Measurements from ENCODE around the gene SAA4. TPM values are rescaled to one million over a fixed set of nuclear protein-coding genes. Genes with fewer than 3 reads are reported as not detected.
A peak's percentile ranks its signal among the peaks of the same experiment; 100 is the strongest.
"Not testable (repeated sequence)": the region's sequence is repeated elsewhere in the genome, so short reads cannot be mapped to it uniquely, and the experiment has no call there.

Gene SAA4
- total RNA-seq, 1 experiment from 2014 or later: 0.50 TPM

DNA sequence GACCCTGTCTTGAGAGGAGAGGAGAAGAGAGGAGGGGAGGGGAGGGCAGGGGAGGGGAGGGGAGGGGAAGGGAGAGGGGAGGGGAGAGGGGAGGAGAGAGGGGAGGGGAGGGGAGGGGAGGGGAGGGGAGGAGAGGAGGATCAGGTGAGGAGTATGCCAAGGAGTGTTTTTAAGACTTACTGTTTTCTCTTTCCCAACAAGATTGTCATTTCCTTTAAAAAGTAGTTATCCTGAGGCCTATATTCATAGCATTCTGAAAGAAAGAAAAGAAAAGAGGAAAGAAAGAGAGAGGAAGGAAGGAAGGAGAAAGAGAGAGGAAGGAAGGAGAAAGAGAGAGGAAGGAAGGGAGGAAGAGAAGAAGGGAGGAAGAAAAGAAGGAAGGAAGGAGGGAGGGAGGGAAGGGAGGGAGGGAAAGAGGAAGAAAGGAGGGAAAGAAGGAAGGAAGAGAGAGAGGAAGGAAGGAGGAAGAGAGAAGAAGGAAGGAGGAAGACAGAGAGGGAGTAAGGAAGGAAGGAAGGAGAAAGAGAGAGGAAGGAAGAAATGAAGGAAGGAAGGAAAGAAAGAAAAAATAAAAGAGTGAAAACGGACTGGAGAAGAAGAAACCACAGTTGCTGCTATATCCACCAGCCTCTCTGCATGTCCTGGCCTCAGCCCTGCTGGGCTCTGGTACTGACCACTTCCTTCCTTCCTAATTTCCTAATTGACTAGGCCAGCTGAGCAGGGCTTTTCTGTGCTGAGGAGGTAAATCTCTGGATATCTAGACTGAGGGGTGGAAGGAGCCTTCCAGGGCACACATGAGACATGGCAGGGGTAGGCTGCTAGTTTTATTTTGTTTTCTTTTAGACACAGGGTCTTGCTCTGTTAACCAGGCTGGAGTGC lies 28.3 kb upstream of the SAA4 start (continued):
- TF ChIP-seq, protein P1, sequence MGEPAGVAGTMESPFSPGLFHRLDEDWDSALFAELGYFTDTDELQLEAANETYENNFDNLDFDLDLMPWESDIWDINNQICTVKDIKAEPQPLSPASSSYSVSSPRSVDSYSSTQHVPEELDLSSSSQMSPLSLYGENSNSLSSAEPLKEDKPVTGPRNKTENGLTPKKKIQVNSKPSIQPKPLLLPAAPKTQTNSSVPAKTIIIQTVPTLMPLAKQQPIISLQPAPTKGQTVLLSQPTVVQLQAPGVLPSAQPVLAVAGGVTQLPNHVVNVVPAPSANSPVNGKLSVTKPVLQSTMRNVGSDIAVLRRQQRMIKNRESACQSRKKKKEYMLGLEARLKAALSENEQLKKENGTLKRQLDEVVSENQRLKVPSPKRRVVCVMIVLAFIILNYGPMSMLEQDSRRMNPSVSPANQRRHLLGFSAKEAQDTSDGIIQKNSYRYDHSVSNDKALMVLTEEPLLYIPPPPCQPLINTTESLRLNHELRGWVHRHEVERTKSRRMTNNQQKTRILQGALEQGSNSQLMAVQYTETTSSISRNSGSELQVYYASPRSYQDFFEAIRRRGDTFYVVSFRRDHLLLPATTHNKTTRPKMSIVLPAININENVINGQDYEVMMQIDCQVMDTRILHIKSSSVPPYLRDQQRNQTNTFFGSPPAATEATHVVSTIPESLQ (CRISPR knock-in tag; IDR thresholded peaks at IDR 0.05): no peak
- TF ChIP-seq, protein P2, sequence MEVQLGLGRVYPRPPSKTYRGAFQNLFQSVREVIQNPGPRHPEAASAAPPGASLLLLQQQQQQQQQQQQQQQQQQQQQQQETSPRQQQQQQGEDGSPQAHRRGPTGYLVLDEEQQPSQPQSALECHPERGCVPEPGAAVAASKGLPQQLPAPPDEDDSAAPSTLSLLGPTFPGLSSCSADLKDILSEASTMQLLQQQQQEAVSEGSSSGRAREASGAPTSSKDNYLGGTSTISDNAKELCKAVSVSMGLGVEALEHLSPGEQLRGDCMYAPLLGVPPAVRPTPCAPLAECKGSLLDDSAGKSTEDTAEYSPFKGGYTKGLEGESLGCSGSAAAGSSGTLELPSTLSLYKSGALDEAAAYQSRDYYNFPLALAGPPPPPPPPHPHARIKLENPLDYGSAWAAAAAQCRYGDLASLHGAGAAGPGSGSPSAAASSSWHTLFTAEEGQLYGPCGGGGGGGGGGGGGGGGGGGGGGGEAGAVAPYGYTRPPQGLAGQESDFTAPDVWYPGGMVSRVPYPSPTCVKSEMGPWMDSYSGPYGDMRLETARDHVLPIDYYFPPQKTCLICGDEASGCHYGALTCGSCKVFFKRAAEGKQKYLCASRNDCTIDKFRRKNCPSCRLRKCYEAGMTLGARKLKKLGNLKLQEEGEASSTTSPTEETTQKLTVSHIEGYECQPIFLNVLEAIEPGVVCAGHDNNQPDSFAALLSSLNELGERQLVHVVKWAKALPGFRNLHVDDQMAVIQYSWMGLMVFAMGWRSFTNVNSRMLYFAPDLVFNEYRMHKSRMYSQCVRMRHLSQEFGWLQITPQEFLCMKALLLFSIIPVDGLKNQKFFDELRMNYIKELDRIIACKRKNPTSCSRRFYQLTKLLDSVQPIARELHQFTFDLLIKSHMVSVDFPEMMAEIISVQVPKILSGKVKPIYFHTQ (CRISPR knock-in tag; IDR thresholded peaks at IDR 0.05): no peak
- no peak for TF ChIP-seq SP1 (CRISPR knock-in tag; conservative IDR thresholded peaks at IDR 0.05)
- TF ChIP-seq RELA (CRISPR knock-in tag; IDR thresholded peaks at IDR 0.05; ENCODE audit: borderline replicate concordance): no peak

DNA sequence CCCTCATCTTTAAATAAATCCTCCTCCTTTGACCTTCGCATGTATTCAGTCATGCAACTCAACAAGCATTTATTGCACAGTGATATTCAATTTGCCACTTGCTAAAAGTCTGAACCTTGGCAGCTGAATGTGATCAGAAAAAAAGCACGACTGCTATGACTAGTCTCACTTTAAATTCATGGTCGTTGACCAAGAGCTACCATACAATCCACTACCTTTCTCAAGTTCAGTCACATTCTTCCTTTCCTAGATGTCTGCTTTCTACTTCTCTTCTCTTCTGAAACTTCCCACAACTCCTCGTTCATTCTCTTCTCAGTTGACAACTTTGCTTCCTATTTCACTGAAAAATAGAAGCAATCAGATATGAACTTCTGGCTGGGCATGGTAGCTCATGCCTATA lies 27.4 kb upstream of the SAA4 start:
- Mint-ChIP-seq H3K9me3 (no peaks in the 10 kb centered on the region), H3K4me3 (no peak overlapping the region), H3K4me1 (peaks cover 7% of the 10 kb centered on the region; the same call in 1 of the 2 replicates), H3K27me3 (ENCODE audit: low read depth) (no peaks in the 10 kb centered on the region), H3K27ac (no peak overlapping the region), H3K36me3 (no peaks in the 10 kb centered on the region)
- ChIA-PET POLR2A (no interaction called here), CTCF (interaction anchor here (1.5 to 2.4 kb wide), 2 partner anchors 20 to 149 kb away, joined by 5 to 7 read pairs; no protein-coding TSS in a partner anchor)
- ATAC-seq: no peak
- DNase-seq (ENCODE audit: low spot score): no peak
- TF ChIP-seq, protein P3, sequence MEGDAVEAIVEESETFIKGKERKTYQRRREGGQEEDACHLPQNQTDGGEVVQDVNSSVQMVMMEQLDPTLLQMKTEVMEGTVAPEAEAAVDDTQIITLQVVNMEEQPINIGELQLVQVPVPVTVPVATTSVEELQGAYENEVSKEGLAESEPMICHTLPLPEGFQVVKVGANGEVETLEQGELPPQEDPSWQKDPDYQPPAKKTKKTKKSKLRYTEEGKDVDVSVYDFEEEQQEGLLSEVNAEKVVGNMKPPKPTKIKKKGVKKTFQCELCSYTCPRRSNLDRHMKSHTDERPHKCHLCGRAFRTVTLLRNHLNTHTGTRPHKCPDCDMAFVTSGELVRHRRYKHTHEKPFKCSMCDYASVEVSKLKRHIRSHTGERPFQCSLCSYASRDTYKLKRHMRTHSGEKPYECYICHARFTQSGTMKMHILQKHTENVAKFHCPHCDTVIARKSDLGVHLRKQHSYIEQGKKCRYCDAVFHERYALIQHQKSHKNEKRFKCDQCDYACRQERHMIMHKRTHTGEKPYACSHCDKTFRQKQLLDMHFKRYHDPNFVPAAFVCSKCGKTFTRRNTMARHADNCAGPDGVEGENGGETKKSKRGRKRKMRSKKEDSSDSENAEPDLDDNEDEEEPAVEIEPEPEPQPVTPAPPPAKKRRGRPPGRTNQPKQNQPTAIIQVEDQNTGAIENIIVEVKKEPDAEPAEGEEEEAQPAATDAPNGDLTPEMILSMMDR (IDR thresholded peaks at IDR 0.05): no peak
- no peak for TF ChIP-seq ZNF219 (CRISPR knock-in tag; IDR thresholded peaks at IDR 0.05; ENCODE audit: borderline replicate concordance)
- TF ChIP-seq, protein P4, sequence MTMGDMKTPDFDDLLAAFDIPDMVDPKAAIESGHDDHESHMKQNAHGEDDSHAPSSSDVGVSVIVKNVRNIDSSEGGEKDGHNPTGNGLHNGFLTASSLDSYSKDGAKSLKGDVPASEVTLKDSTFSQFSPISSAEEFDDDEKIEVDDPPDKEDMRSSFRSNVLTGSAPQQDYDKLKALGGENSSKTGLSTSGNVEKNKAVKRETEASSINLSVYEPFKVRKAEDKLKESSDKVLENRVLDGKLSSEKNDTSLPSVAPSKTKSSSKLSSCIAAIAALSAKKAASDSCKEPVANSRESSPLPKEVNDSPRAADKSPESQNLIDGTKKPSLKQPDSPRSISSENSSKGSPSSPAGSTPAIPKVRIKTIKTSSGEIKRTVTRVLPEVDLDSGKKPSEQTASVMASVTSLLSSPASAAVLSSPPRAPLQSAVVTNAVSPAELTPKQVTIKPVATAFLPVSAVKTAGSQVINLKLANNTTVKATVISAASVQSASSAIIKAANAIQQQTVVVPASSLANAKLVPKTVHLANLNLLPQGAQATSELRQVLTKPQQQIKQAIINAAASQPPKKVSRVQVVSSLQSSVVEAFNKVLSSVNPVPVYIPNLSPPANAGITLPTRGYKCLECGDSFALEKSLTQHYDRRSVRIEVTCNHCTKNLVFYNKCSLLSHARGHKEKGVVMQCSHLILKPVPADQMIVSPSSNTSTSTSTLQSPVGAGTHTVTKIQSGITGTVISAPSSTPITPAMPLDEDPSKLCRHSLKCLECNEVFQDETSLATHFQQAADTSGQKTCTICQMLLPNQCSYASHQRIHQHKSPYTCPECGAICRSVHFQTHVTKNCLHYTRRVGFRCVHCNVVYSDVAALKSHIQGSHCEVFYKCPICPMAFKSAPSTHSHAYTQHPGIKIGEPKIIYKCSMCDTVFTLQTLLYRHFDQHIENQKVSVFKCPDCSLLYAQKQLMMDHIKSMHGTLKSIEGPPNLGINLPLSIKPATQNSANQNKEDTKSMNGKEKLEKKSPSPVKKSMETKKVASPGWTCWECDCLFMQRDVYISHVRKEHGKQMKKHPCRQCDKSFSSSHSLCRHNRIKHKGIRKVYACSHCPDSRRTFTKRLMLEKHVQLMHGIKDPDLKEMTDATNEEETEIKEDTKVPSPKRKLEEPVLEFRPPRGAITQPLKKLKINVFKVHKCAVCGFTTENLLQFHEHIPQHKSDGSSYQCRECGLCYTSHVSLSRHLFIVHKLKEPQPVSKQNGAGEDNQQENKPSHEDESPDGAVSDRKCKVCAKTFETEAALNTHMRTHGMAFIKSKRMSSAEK (CRISPR knock-in tag; IDR thresholded peaks at IDR 0.05; ENCODE audit: borderline replicate concordance): no peak
- TF ChIP-seq, protein P5, sequence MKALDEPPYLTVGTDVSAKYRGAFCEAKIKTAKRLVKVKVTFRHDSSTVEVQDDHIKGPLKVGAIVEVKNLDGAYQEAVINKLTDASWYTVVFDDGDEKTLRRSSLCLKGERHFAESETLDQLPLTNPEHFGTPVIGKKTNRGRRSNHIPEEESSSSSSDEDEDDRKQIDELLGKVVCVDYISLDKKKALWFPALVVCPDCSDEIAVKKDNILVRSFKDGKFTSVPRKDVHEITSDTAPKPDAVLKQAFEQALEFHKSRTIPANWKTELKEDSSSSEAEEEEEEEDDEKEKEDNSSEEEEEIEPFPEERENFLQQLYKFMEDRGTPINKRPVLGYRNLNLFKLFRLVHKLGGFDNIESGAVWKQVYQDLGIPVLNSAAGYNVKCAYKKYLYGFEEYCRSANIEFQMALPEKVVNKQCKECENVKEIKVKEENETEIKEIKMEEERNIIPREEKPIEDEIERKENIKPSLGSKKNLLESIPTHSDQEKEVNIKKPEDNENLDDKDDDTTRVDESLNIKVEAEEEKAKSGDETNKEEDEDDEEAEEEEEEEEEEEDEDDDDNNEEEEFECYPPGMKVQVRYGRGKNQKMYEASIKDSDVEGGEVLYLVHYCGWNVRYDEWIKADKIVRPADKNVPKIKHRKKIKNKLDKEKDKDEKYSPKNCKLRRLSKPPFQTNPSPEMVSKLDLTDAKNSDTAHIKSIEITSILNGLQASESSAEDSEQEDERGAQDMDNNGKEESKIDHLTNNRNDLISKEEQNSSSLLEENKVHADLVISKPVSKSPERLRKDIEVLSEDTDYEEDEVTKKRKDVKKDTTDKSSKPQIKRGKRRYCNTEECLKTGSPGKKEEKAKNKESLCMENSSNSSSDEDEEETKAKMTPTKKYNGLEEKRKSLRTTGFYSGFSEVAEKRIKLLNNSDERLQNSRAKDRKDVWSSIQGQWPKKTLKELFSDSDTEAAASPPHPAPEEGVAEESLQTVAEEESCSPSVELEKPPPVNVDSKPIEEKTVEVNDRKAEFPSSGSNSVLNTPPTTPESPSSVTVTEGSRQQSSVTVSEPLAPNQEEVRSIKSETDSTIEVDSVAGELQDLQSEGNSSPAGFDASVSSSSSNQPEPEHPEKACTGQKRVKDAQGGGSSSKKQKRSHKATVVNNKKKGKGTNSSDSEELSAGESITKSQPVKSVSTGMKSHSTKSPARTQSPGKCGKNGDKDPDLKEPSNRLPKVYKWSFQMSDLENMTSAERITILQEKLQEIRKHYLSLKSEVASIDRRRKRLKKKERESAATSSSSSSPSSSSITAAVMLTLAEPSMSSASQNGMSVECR (CRISPR knock-in tag; IDR thresholded peaks at IDR 0.05; ENCODE audit: borderline replicate concordance): no peak

DNA sequence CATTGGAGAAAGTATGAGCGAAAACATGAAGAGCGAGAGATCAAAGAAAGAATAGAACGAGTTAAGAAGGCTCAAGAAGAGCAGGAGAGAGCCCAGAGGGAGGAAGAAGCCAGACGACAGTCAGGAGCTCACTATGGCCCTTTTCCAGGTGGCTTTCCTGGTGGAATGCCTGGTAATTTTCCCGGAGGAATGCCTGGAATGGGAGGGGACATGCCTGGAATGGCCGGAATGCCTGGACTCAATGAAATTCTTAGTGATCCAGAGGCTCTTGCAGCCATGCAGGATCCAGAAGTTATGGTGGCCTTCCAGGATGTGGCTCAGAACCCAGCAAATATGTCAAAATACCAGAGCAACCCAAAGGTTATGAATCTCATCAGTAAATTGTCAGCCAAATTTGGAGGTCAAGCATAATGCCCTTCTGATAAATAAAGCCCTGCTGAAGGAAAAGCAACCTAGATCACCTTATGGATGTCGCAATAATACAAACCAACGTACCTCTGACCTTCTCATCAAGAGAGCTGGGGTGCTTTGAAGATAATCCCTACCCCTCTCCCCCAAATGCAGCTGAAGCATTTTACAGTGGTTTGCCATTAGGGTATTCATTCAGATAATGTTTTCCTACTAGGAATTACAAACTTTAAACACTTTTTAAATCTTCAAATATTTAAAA lies 26.2 kb upstream of the SAA4 start:
- H3K36me3 Mint-ChIP-seq; H3K9me3 Mint-ChIP-seq; POLR2A ChIA-PET; H3K4me1 Mint-ChIP-seq; H3K27ac Mint-ChIP-seq; H3K27me3 Mint-ChIP-seq (ENCODE audit: low read depth); H3K4me3 Mint-ChIP-seq; ATAC-seq: not testable (repeated sequence)
- DNase-seq (ENCODE audit: low spot score): peak; percentile 34
- CTCF ChIA-PET: interaction anchor here (1.5 kb wide), 1 partner anchor 59 kb away, joined by 3 read pairs; no protein-coding TSS in a partner anchor
